Keratinocyte (primary cell): ENCODE data around the gene RTP3. TPM values are rescaled to one million over a fixed set of nuclear protein-coding genes. Genes with fewer than 3 reads are reported as not detected.

ENCODE experiments used
- DNase-seq: peaks from one replicate; pipeline ENCODE4 v3.0.0-alpha.2; 2011; ENCODE audit warnings: low read depth, missing footprints, low spot score
- FAIRE-seq: peaks from 2 replicates; lab custom pipeline; 2011; peaks lifted over from hg19 to GRCh38; lab: Jason Lieb, UNC
- H2AFZ ChIP-seq: 2 replicates; pipeline ENCODE4 v1.6.0; 2012; ENCODE audit warnings: low read length, control low read depth, inconsistent platforms; ENCODE audit not compliant: control insufficient read depth
- H3K27ac ChIP-seq: 2 replicates; pipeline ENCODE4 v1.5.1; 2011; ENCODE audit warnings: low read length; ENCODE audit not compliant: control insufficient read depth, insufficient read depth
- H3K27me3 ChIP-seq: 3 replicates; pipeline ENCODE4 v1.6.0; 2011; ENCODE audit warnings: low read length; ENCODE audit not compliant: control insufficient read depth, insufficient read depth; ENCODE audit errors: extremely low read depth
- H3K36me3 ChIP-seq, 2 experiments: 2 replicates in 1 of 2; 3 replicates in 1 of 2; pipeline ENCODE4 v1.5.1; 2011; ENCODE audit warnings: low read length in 2 of 2, mild to moderate bottlenecking in 1 of 2; ENCODE audit not compliant: control insufficient read depth in 2 of 2, insufficient read depth in 2 of 2; ENCODE audit errors: extremely low read depth in 1 of 2
- H3K4me1 ChIP-seq: 3 replicates; pipeline ENCODE4 v1.5.1; 2011; ENCODE audit warnings: low read length; ENCODE audit not compliant: control insufficient read depth, insufficient read depth; ENCODE audit errors: extremely low read depth
- H3K4me2 ChIP-seq: 3 replicates; pipeline ENCODE4 v1.6.0; 2011; ENCODE audit warnings: low read depth, low read length; ENCODE audit not compliant: control insufficient read depth, insufficient read depth; ENCODE audit errors: extremely low read depth
- H3K4me3 ChIP-seq, 3 experiments: fragments of 200-600 bp in 1 of 3; sonication (generic) in 1 of 3; 2 replicates in 2 of 3; 3 replicates in 1 of 3; pipeline ENCODE4 v1.5.1; 2011 to 2016; ENCODE audit warnings: low read length in 3 of 3, mild to moderate bottlenecking in 3 of 3, control low read depth in 2 of 3, inconsistent platforms in 1 of 3, low read depth in 1 of 3, mixed read lengths in 1 of 3, mixed run types in 1 of 3, moderate library complexity in 1 of 3; ENCODE audit not compliant: control insufficient read depth in 2 of 3, insufficient read depth in 2 of 3; ENCODE audit errors: extremely low read depth in 1 of 3
- H3K79me2 ChIP-seq: 2 replicates; pipeline ENCODE4 v1.6.0; 2012; ENCODE audit warnings: low read length; ENCODE audit not compliant: control insufficient read depth, insufficient read depth
- H3K9ac ChIP-seq: 3 replicates; pipeline ENCODE4 v1.6.0; 2011; ENCODE audit warnings: low read length; ENCODE audit not compliant: control insufficient read depth, insufficient read depth; ENCODE audit errors: extremely low read depth
- H3K9me1 ChIP-seq: 3 replicates; pipeline ENCODE4 v1.6.0; 2011; ENCODE audit warnings: low read length; ENCODE audit not compliant: control insufficient read depth, insufficient read depth; ENCODE audit errors: extremely low read depth
- H3K9me3 ChIP-seq: 2 replicates; pipeline ENCODE4 v1.5.1; 2012; ENCODE audit warnings: low read depth, low read length; ENCODE audit not compliant: control insufficient read depth
- H4K20me1 ChIP-seq: 3 replicates; pipeline ENCODE4 v1.6.0; 2011; ENCODE audit warnings: low read length; ENCODE audit not compliant: control insufficient read depth, insufficient read depth; ENCODE audit errors: extremely low read depth
- CTCF ChIP-seq, 3 experiments: IDR thresholded peaks in 1 of 3; conservative IDR thresholded peaks in 1 of 3; optimal IDR thresholded peaks in 1 of 3; 2 replicates in 2 of 3; 3 replicates in 1 of 3; pipeline versions ENCODE3 to v1.5.1; 2011; ENCODE audit warnings: low read length in 3 of 3, mild to moderate bottlenecking in 3 of 3, moderate library complexity in 2 of 3, control low read depth in 1 of 3, inconsistent platforms in 1 of 3; ENCODE audit not compliant: insufficient read depth in 2 of 3; ENCODE audit errors: extremely low read depth in 1 of 3
- EZH2 ChIP-seq: IDR thresholded peaks from one replicate; pipeline ENCODE4 v1.6.1; 2012; ENCODE audit warnings: inconsistent platforms, mild to moderate bottlenecking, low read length, moderate library complexity
- dilution Hi-C: fragments of 300-500 bp; cut with MboI; formaldehyde crosslinking; loops from one replicate; pipeline ENCODE4 v1.7.0; 2020; ENCODE audit warnings: low sequenced_read_pairs; ENCODE audit not compliant: extremely low pct_ligation_motif_present
- polyA plus RNA-seq, 5 experiments: library from polyadenylated mRNA; depleted of rRNA in 3 of 5; stranded (reverse) in 3 of 5; stranded (forward) in 1 of 5; unstranded in 1 of 5; fragments of >200 nt; gene quantifications; 1 replicate in 1 of 5; 2 replicates in 3 of 5; 3 replicates in 1 of 5; pipeline versions ENCODE4 v1.2.1 to v1.2.3, GENCODE V29; 2011 to 2012; ENCODE audit warnings: missing spikeins in 2 of 5, low read depth in 1 of 5, low replicate concordance in 1 of 5

The RTP3 gene
- polyA plus RNA-seq, 1 donor (not counting 4 experiments of a cell fraction or from before 2014, with no cell fraction given) = not detected

- no peak for TF ChIP-seq CTCF (optimal IDR thresholded peaks at IDR 0.05 in 1 of 3, IDR thresholded peaks at IDR 0.05 in 1 of 3, conservative IDR thresholded peaks at IDR 0.05 in 1 of 3; ENCODE audit: extremely low read depth in 1 of 3, insufficient read depth in 2 of 3, low read length in 3 of 3)
- no peak for TF ChIP-seq EZH2
- no peak overlapping the region for H3K27ac ChIP-seq
- peaks cover 14% of the 10 kb centered on the region for H3K27me3 ChIP-seq
- no peaks in the 10 kb centered on the region for H3K36me3 ChIP-seq
- no peak overlapping the region for H3K9ac ChIP-seq
- no peak for DNase-seq
- H3K79me2 ChIP-seq = no peaks in the 10 kb centered on the region
- H3K9me1 ChIP-seq = no peaks in the 10 kb centered on the region
- no peaks in the 10 kb centered on the region for H4K20me1 ChIP-seq
- H3K9me3 ChIP-seq = no peaks in the 10 kb centered on the region
- dilution Hi-C loops = loop anchor here (25.0 kb wide), 1 partner anchor 153 kb away; no protein-coding TSS in a partner anchor
- no peak overlapping the region for H3K4me3 ChIP-seq
- peaks cover 10% of the 10 kb centered on the region for H3K4me1 ChIP-seq
- H3K4me2 ChIP-seq = no peak overlapping the region
- no peak overlapping the region for H2AFZ ChIP-seq
- no peak for FAIRE-seq
These were observed 14.0 kb upstream of the RTP3 start for GRCh38 chr3:46483825-46484224.

- DNase-seq (no peak), FAIRE-seq (no peak)
- H4K20me1 ChIP-seq = no peaks in the 10 kb centered on the region
- H3K4me3 ChIP-seq = no peak overlapping the region
- no peaks in the 10 kb centered on the region for H3K79me2 ChIP-seq
- no peak overlapping the region for H2AFZ ChIP-seq
- H3K4me1 ChIP-seq = peaks cover 14% of the 10 kb centered on the region
- dilution Hi-C loops = loop anchor here (25.0 kb wide), 1 partner anchor 153 kb away; no protein-coding TSS in a partner anchor
- H3K9me1 ChIP-seq = no peaks in the 10 kb centered on the region
- TF ChIP-seq EZH2 = no peak
- no peak for TF ChIP-seq CTCF (optimal IDR thresholded peaks at IDR 0.05 in 1 of 3, IDR thresholded peaks at IDR 0.05 in 1 of 3, conservative IDR thresholded peaks at IDR 0.05 in 1 of 3; ENCODE audit: extremely low read depth in 1 of 3, insufficient read depth in 2 of 3, low read length in 3 of 3)
- H3K27me3 ChIP-seq = peaks cover 9% of the 10 kb centered on the region
- no peak overlapping the region for H3K9ac ChIP-seq
- no peak overlapping the region for H3K27ac ChIP-seq
- H3K36me3 ChIP-seq = no peaks in the 10 kb centered on the region
- H3K9me3 ChIP-seq = no peaks in the 10 kb centered on the region
- no peak overlapping the region for H3K4me2 ChIP-seq
These were observed 13.4 kb upstream of the RTP3 start for GRCh38 chr3:46484388-46484787.
